Stimulated activated CD8-positive, alpha-beta memory T cell treated with anti-CD3 and anti-CD28 coated beads, Interleukin-4, amount 100 ng/mL, for 24 hours (primary cell): Measurements from ENCODE around the gene PRKCE.

Source experiments
- DNase-seq: peaks from one replicate; pipeline ENCODE4 v3.0.0-alpha.2; 2020; ENCODE audit warnings: low read depth

The PRKCE gene

GRCh38 chr2:46016091-46016490 is 364.6 kb downstream of the PRKCE start:
- no peak for DNase-seq

- no peak for DNase-seq
Measured at GRCh38 chr2:46018773-46019591, 367.5 kb downstream of the PRKCE start.

GRCh38 chr2:46020416-46020815 is 368.9 kb downstream of the PRKCE start:
- no peak for DNase-seq

GRCh38 chr2:46023165-46023854 is 371.8 kb downstream of the PRKCE start:
- DNase-seq = no peak

GRCh38 chr2:46024146-46024779 is 372.8 kb downstream of the PRKCE start:
- no peak for DNase-seq

- no peak for DNase-seq
Measured at GRCh38 chr2:46025081-46025480, 373.6 kb downstream of the PRKCE start.

GRCh38 chr2:46025676-46026075 is 374.2 kb downstream of the PRKCE start:
- DNase-seq = no peak

- DNase-seq = no peak
Measured at GRCh38 chr2:46026431-46026830, 375.0 kb downstream of the PRKCE start.

GRCh38 chr2:46029332-46029811 is 377.9 kb downstream of the PRKCE start:
- no peak for DNase-seq

GRCh38 chr2:46030330-46030729 is 378.9 kb downstream of the PRKCE start:
- DNase-seq = no peak

- DNase-seq = no peak
Measured at GRCh38 chr2:46032161-46032813, 380.8 kb downstream of the PRKCE start.

- no peak for DNase-seq
Measured at GRCh38 chr2:46032996-46033395, 381.5 kb downstream of the PRKCE start.

GRCh38 chr2:46034535-46034934 is 383.1 kb downstream of the PRKCE start:
- DNase-seq = no peak

GRCh38 chr2:46036929-46037328 is 385.5 kb downstream of the PRKCE start:
- no peak for DNase-seq

GRCh38 chr2:46039543-46040303 is 388.2 kb downstream of the PRKCE start:
- no peak for DNase-seq

GRCh38 chr2:46040563-46041155 is 389.2 kb downstream of the PRKCE start:
- DNase-seq = no peak

- DNase-seq = no peak
Measured at GRCh38 chr2:46041434-46041833, 390.0 kb downstream of the PRKCE start.

- DNase-seq = no peak
Measured at GRCh38 chr2:46042207-46042637, 390.7 kb downstream of the PRKCE start.

- DNase-seq = no peak
Measured at GRCh38 chr2:46042711-46043110, 391.2 kb downstream of the PRKCE start.

- DNase-seq = no peak
Measured at GRCh38 chr2:46045888-46046287, 394.4 kb downstream of the PRKCE start.

- no peak for DNase-seq
Measured at GRCh38 chr2:46047290-46047689, 395.8 kb downstream of the PRKCE start.
